Liver (tissue), 9 donors: Measurements from ENCODE around the gene ANKEF1. TPM values are rescaled to one million over a fixed set of nuclear protein-coding genes. Genes with fewer than 3 reads are reported as not detected.
A peak's percentile ranks its signal among the peaks of the same experiment; 100 is the strongest.

Source experiments
- DNase-seq: peaks from one replicate; pipeline ENCODE4 v3.0.0-alpha.2; 2017; ENCODE audit warnings: low spot score
- H3K27ac ChIP-seq, 2 donors: one replicate each; pipeline ENCODE4 v1.7.0; 2013; ENCODE audit warnings: inconsistent platforms in 2 of 2, low read length in 2 of 2, control low read depth in 1 of 2, low read depth in 1 of 2, mild to moderate bottlenecking in 1 of 2
- H3K27me3 ChIP-seq, 4 donors: one replicate each; pipeline versions ENCODE4 v1.6.1 to v1.7.0; 2013; ENCODE audit warnings: low read length in 3 of 4, inconsistent platforms in 1 of 4, mild to moderate bottlenecking in 1 of 4, moderate library complexity in 1 of 4; ENCODE audit not compliant: control insufficient read depth in 4 of 4, insufficient read depth in 4 of 4
- H3K36me3 ChIP-seq, 4 donors: one replicate each; pipeline versions ENCODE4 v1.6.1 to v1.7.0; 2013; ENCODE audit warnings: low read length in 3 of 4, mild to moderate bottlenecking in 3 of 4, low read depth in 1 of 4, moderate library complexity in 1 of 4; ENCODE audit not compliant: control insufficient read depth in 4 of 4, insufficient read depth in 3 of 4
- H3K4me1 ChIP-seq, 4 donors: one replicate each; pipeline versions ENCODE4 v1.6.1 to v1.7.0; 2013; ENCODE audit warnings: low read length in 3 of 4, mild to moderate bottlenecking in 3 of 4, moderate library complexity in 1 of 4; ENCODE audit not compliant: control insufficient read depth in 4 of 4, insufficient read depth in 4 of 4
- H3K4me3 ChIP-seq, 3 donors: one replicate each; pipeline versions ENCODE4 v1.6.1 to v1.7.0; 2013; ENCODE audit warnings: low read length in 3 of 3, control low read depth in 1 of 3, low read depth in 1 of 3, mild to moderate bottlenecking in 1 of 3
- H3K9ac ChIP-seq, 2 donors: one replicate each; pipeline ENCODE4 v1.7.0; 2013; ENCODE audit warnings: low read length in 2 of 2, mild to moderate bottlenecking in 2 of 2, moderate library complexity in 2 of 2, control low read depth in 1 of 2, low read depth in 1 of 2
- H3K9me3 ChIP-seq, 4 donors: one replicate each; pipeline versions ENCODE4 v1.6.1 to v1.7.0; 2013; ENCODE audit warnings: low read length in 3 of 4; ENCODE audit not compliant: control insufficient read depth in 4 of 4
- EGR1 ChIP-seq, 2 donors: IDR thresholded peaks; 2 replicates each; pipeline ENCODE4 v1.6.1; 2016 to 2018; ENCODE audit warnings: antibody characterized with exemption in 2 of 2, low read depth in 2 of 2
- FOXA1 ChIP-seq: IDR thresholded peaks from 2 replicates; pipeline ENCODE4 v1.6.1; 2016; ENCODE audit warnings: antibody characterized with exemption
- FOXA2 ChIP-seq: IDR thresholded peaks from 2 replicates; pipeline ENCODE4 v1.6.1; 2016; ENCODE audit warnings: antibody characterized with exemption
- GABPA ChIP-seq, 2 donors: IDR thresholded peaks in 1 of 2; conservative IDR thresholded peaks in 1 of 2; 2 replicates each; pipeline ENCODE4 v1.6.1; 2016; ENCODE audit warnings: antibody characterized with exemption in 2 of 2, mild to moderate bottlenecking in 1 of 2, moderate library complexity in 1 of 2
- HNF4A ChIP-seq, 2 donors: conservative IDR thresholded peaks; 2 replicates each; pipeline ENCODE4 v1.6.1; 2016; ENCODE audit warnings: antibody characterized with exemption in 2 of 2, mild to moderate bottlenecking in 2 of 2
- HNF4G ChIP-seq: IDR thresholded peaks from 2 replicates; pipeline ENCODE4 v1.6.1; 2016; ENCODE audit warnings: antibody characterized with exemption
- JUND ChIP-seq, 2 donors: IDR thresholded peaks; 2 replicates each; pipeline ENCODE4 v1.6.1; 2016; ENCODE audit warnings: antibody characterized with exemption in 2 of 2
- NR2F2 ChIP-seq: IDR thresholded peaks from 2 replicates; pipeline ENCODE4 v1.6.1; 2016; ENCODE audit warnings: antibody characterized with exemption
- RAD21 ChIP-seq, 2 donors: IDR thresholded peaks; 2 replicates each; pipeline ENCODE4 v1.6.1; 2016; ENCODE audit warnings: antibody characterized with exemption in 2 of 2, mild to moderate bottlenecking in 2 of 2
- RXRA ChIP-seq, 2 donors: IDR thresholded peaks; 2 replicates each; pipeline ENCODE4 v1.6.1; 2017 to 2018; ENCODE audit warnings: antibody characterized with exemption in 2 of 2, mild to moderate bottlenecking in 1 of 2
- SP1 ChIP-seq: IDR thresholded peaks from 2 replicates; pipeline ENCODE4 v1.6.1; 2018; ENCODE audit warnings: antibody characterized with exemption, mild to moderate bottlenecking
- YY1 ChIP-seq: IDR thresholded peaks from 2 replicates; pipeline ENCODE4 v1.6.1; 2016; ENCODE audit warnings: antibody characterized with exemption, mild to moderate bottlenecking
- WGBS: extraction: QIAGEN DNeasy Blood & Tissue Kit; methylation state at CpG from one replicate; pipeline ENCODE4 v1.1.7; 2013; 5-methylcytosine and 5-hydroxymethylcytosine counted together
- polyA plus RNA-seq, 2 donors: library from polyadenylated mRNA; stranded (reverse) in 1 of 2; unstranded in 1 of 2; fragments of 200-250 nt in 1 of 2; fragments of >200 nt in 1 of 2; fragmentation: Nextera tagmentation in 1 of 2; extraction: Ambion mirVana in 1 of 2; gene quantifications; one replicate each; pipeline versions ENCODE4 v1.2.1 to v1.2.3, GENCODE V29; 2013 to 2015
- total RNA-seq, 2 donors: library from RNA; depleted of rRNA; stranded (reverse); fragments of >200 nt; gene quantifications; one replicate each; pipeline ENCODE4 v1.2.3, GENCODE V29; 2014
- TF ChIP-seq, protein P1 (sequence below): IDR thresholded peaks from 2 replicates; pipeline ENCODE4 v1.6.1; 2016; ENCODE audit warnings: antibody characterized with exemption, mild to moderate bottlenecking
- TF ChIP-seq, protein P2 (sequence below): IDR thresholded peaks from 2 replicates; pipeline ENCODE4 v1.6.1; 2016; ENCODE audit warnings: antibody characterized with exemption
- TF ChIP-seq, protein P3 (sequence below): IDR thresholded peaks from 2 replicates; pipeline ENCODE4 v1.6.1; 2016; ENCODE audit warnings: antibody characterized with exemption
- TF ChIP-seq, protein P4 (sequence below): fragments of 150-350 bp; IDR thresholded peaks from 2 replicates; pipeline ENCODE4 v1.5.1; 2017; ENCODE audit warnings: improper control_type of control experiment, low read depth, low read length; ENCODE audit not compliant: missing input control
- donor health status: healthy.
- donor health status: healthy.
- donor health status: healthy.
- donor health status: healthy.
- donor health status: healthy.

Gene ANKEF1
- total and polyA plus RNA-seq, 4 donors = 1.6 to 5.1 (median 2.6) TPM

DNA sequence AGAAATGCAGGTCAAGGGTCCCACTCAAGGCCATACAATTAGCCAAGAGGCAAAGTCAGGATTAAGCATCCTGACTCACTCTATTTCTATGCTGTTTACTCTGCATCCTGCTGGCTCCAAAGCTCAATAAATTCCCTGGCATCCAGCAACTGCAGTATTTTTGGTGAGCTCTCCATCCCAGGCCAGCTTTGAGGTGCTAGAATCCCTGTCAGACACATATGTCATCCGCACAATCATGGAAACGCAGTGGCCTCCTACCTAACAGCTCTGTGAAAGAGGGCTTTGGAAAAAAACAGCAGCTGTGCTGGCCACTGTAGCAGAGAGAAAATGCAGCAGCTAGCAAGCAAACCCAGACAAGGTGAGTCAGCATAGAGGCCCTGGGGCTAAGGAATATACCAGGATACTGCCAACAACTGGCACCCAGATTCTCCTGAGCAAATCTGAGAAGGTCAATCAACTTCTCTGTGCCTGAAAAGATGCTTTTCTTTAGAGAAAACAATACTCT lies 58.4 kb downstream of the ANKEF1 start:
- Histone ChIP-seq H3K4me1 (no peaks in the 10 kb centered on the region), H3K9ac (no peak overlapping the region), H3K27ac (no peak overlapping the region), H3K36me3 (no peaks in the 10 kb centered on the region), H3K4me3 (no peak overlapping the region), H3K9me3 (no peaks in the 10 kb centered on the region), H3K27me3 (no peaks in the 10 kb centered on the region)
- WGBS = 96% methylated on average over 2 of the region's 2 CpGs
- DNase-seq = no peak
- TF ChIP-seq, protein P1, sequence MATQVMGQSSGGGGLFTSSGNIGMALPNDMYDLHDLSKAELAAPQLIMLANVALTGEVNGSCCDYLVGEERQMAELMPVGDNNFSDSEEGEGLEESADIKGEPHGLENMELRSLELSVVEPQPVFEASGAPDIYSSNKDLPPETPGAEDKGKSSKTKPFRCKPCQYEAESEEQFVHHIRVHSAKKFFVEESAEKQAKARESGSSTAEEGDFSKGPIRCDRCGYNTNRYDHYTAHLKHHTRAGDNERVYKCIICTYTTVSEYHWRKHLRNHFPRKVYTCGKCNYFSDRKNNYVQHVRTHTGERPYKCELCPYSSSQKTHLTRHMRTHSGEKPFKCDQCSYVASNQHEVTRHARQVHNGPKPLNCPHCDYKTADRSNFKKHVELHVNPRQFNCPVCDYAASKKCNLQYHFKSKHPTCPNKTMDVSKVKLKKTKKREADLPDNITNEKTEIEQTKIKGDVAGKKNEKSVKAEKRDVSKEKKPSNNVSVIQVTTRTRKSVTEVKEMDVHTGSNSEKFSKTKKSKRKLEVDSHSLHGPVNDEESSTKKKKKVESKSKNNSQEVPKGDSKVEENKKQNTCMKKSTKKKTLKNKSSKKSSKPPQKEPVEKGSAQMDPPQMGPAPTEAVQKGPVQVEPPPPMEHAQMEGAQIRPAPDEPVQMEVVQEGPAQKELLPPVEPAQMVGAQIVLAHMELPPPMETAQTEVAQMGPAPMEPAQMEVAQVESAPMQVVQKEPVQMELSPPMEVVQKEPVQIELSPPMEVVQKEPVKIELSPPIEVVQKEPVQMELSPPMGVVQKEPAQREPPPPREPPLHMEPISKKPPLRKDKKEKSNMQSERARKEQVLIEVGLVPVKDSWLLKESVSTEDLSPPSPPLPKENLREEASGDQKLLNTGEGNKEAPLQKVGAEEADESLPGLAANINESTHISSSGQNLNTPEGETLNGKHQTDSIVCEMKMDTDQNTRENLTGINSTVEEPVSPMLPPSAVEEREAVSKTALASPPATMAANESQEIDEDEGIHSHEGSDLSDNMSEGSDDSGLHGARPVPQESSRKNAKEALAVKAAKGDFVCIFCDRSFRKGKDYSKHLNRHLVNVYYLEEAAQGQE = no peak
- no peak for TF ChIP-seq YY1
- TF ChIP-seq, protein P2, sequence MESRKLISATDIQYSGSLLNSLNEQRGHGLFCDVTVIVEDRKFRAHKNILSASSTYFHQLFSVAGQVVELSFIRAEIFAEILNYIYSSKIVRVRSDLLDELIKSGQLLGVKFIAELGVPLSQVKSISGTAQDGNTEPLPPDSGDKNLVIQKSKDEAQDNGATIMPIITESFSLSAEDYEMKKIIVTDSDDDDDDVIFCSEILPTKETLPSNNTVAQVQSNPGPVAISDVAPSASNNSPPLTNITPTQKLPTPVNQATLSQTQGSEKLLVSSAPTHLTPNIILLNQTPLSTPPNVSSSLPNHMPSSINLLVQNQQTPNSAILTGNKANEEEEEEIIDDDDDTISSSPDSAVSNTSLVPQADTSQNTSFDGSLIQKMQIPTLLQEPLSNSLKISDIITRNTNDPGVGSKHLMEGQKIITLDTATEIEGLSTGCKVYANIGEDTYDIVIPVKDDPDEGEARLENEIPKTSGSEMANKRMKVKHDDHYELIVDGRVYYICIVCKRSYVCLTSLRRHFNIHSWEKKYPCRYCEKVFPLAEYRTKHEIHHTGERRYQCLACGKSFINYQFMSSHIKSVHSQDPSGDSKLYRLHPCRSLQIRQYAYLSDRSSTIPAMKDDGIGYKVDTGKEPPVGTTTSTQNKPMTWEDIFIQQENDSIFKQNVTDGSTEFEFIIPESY = no peak
- TF ChIP-seq, protein P3, sequence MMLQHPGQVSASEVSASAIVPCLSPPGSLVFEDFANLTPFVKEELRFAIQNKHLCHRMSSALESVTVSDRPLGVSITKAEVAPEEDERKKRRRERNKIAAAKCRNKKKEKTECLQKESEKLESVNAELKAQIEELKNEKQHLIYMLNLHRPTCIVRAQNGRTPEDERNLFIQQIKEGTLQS = no peak
- TF ChIP-seq JUND (IDR thresholded peaks at IDR 0.05) = no peak
- no peak for TF ChIP-seq RXRA (IDR thresholded peaks at IDR 0.05)

DNA sequence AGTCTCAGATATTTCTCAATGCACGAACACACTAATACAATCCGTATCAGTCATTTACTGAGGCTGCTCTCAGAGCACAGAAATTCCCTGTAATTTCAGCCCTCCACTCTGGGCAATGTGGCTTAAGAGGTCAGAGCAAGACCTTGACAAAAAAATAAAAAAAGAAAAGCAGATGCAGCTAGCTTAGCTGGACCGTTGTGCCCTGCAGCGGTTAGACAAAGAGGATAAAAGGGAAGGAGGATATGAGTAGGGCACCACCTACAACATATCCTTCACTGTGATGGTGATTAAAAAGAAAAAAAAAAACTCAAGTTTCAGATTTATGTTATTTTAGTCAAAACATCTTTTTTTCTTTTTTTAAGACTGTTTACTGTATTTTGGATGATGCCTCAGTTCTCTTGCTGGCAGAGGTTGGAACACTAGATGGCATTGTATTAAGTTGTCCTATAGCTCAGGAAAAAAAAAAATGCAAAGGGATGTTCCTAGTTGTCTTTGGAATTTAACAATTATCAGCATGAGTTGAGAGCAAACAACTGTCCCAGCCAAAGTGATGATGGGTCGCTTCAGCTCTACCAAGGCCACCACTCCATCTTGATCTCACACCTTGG lies 59.9 kb downstream of the ANKEF1 start:
- no peak overlapping the region for H3K9ac ChIP-seq

DNA sequence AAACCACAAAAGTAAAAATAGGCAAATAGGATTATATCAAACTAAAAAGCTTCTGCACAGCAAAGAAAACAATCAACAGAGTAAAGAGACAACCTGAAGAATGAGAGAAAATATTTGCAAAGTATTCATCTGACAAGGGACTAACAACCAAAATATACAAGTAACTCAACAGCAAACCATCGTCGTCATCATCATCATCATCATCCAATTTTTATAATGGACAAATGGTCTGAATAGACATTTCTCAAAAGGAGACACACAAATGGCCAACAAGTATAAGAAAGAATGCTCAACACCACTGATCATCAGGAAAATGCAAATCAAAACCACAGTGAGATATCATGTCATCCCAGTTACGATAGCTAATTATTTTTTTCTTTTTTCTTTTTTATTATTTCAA lies 62.0 kb downstream of the ANKEF1 start:
- Histone ChIP-seq H3K4me1 (no peaks in the 10 kb centered on the region), H3K27me3 (no peaks in the 10 kb centered on the region), H3K4me3 (no peak overlapping the region), H3K9ac (no peak overlapping the region), H3K27ac (no peak overlapping the region), H3K36me3 (no peaks in the 10 kb centered on the region), H3K9me3 (no peaks in the 10 kb centered on the region)
- TF ChIP-seq HNF4G (no peak), FOXA2 (no peak), RXRA (IDR thresholded peaks at IDR 0.05) (no peak), GABPA (IDR thresholded peaks at IDR 0.05 in 1 of 2, conservative IDR thresholded peaks at IDR 0.05 in 1 of 2) (no peak), RAD21 (IDR thresholded peaks at IDR 0.05) (no peak), NR2F2 (no peak), FOXA1 (no peak), SP1 (no peak), HNF4A (conservative IDR thresholded peaks at IDR 0.05) (no peak), YY1 (no peak), EGR1 (IDR thresholded peaks at IDR 0.05; ENCODE audit: low read depth in 2 of 2) (no peak)
- TF ChIP-seq, protein P4, sequence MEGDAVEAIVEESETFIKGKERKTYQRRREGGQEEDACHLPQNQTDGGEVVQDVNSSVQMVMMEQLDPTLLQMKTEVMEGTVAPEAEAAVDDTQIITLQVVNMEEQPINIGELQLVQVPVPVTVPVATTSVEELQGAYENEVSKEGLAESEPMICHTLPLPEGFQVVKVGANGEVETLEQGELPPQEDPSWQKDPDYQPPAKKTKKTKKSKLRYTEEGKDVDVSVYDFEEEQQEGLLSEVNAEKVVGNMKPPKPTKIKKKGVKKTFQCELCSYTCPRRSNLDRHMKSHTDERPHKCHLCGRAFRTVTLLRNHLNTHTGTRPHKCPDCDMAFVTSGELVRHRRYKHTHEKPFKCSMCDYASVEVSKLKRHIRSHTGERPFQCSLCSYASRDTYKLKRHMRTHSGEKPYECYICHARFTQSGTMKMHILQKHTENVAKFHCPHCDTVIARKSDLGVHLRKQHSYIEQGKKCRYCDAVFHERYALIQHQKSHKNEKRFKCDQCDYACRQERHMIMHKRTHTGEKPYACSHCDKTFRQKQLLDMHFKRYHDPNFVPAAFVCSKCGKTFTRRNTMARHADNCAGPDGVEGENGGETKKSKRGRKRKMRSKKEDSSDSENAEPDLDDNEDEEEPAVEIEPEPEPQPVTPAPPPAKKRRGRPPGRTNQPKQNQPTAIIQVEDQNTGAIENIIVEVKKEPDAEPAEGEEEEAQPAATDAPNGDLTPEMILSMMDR = no peak
- WGBS = 98% methylated on average over 3 of the region's 3 CpGs
- DNase-seq = no peak

More for the DNA sequence above, 59.9 kb downstream of the ANKEF1 start:
- H3K36me3 ChIP-seq = no peaks in the 10 kb centered on the region
- DNase-seq = no peak
- 88% methylated on average over 5 of the region's 5 CpGs for WGBS
- no peak overlapping the region for H3K4me3 ChIP-seq
- no peak overlapping the region for H3K27ac ChIP-seq
- H3K4me1 ChIP-seq = no peaks in the 10 kb centered on the region
- no peaks in the 10 kb centered on the region for H3K9me3 ChIP-seq
- TF ChIP-seq RAD21 (IDR thresholded peaks at IDR 0.05) (peak; percentile 11 to 21), NR2F2 (no peak)
- no peaks in the 10 kb centered on the region for H3K27me3 ChIP-seq
